ENCODE measurements around the gene DBX2.

DBX2 gene

DNA sequence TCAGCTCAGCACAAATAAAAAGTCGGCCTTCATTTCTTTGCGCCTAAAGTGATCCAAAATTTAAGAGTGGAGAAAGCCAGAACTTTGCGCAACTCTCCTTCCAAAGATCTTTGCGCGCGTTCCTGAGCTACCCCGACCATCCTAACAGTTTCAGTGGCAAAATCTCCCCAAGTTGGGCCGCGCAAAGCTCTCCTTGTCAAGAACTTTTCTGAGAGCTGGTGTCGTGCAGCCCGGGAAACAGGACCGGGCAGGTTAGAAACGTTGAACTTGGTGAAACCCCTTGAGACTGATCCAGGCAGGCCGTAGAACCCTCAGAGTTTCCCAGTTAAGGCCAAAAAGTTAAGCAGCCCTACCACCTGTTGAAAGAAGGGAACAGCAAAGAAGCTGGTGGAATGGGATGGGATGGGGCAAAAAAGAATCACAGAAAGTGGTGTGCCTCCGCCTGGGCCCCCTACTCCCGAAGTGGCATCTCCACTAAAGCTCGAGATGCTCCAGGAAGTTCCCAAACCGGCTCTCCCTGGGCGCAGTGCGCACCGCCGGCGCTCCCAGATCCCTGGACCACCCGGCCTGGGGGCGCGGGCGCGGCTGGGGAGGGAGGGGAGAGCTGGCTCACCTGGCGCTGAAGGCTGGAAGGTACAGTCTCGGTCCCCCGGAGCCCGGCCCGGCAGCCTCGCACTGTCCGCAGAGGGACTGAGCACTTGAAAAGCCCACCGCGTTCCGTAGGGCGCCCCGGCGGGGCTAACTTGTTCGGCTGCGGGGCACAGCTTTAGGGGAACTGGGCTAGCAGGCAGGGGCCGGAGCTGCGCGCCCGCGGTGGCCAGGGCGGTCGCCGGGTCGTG lies 768 bp downstream of the DBX2 start:
- in situ Hi-C loops (cut with MboI; ENCODE audit: low sequenced_read_pairs, unreplicated experiment): no loop called here
- TF ChIP-seq CTCF (IDR thresholded peaks at IDR 0.05; ENCODE audit: borderline replicate concordance, control extremely low read depth, extremely low read depth, insufficient read depth, missing control alignments): no peak
- DNase-seq (ENCODE audit: low spot score): no peak

- in situ Hi-C loops (cut with MboI; ENCODE audit: low sequenced_read_pairs, unreplicated experiment): no loop called here
- no peak for TF ChIP-seq CTCF (IDR thresholded peaks at IDR 0.05; ENCODE audit: borderline replicate concordance, control extremely low read depth, extremely low read depth, insufficient read depth, missing control alignments)
- no peak for DNase-seq (ENCODE audit: low spot score)
Observed at GRCh38 chr12:45042599-45042998, 8.3 kb downstream of the DBX2 start.

DNA sequence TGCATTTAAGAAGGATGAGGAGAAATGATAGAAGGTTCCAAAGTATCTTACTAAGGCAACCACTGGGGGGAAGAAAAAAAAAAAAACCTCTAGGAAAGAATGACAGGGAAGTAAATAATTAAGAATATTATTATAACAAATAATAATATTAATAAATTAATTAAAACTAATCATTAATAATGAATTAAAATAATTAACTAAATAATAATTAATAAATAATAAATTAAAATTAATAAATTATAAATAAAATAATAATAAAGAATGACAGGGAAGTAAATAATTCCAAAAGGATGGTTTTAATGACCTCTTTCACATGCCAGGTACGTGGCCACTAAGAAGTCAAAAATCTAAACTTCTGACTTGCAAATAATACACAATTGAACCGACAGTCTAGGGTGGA lies 9.9 kb downstream of the DBX2 start:
- no peak for DNase-seq (ENCODE audit: low spot score)
- in situ Hi-C loops (cut with MboI; ENCODE audit: low sequenced_read_pairs, unreplicated experiment): no loop called here
- TF ChIP-seq CTCF (IDR thresholded peaks at IDR 0.05; ENCODE audit: borderline replicate concordance, control extremely low read depth, extremely low read depth, insufficient read depth, missing control alignments): no peak

DNA sequence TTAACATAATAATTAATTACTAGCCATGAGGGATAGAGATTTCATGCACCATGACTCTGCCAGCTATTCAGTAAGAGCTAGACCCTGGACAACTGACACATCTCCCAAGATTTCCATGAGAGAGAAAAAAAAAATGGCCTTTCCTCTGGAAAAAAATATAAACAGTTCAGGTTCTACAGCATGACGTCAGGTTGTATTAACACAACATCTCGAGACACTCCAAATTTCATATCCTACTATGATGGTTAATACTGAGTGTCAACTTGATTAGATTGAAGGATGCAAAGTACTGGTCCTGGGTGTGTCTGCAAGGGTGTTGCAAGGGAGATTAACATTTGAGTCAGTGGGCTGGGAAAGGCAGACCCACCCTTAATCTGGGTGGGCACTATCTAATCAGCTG lies 11.1 kb downstream of the DBX2 start:
- DNase-seq (ENCODE audit: low spot score): no peak
- no peak for TF ChIP-seq CTCF (IDR thresholded peaks at IDR 0.05; ENCODE audit: borderline replicate concordance, control extremely low read depth, extremely low read depth, insufficient read depth, missing control alignments)
- in situ Hi-C loops (cut with MboI; ENCODE audit: low sequenced_read_pairs, unreplicated experiment): no loop called here

- DNase-seq (ENCODE audit: low spot score): no peak
- TF ChIP-seq CTCF (IDR thresholded peaks at IDR 0.05; ENCODE audit: borderline replicate concordance, control extremely low read depth, extremely low read depth, insufficient read depth, missing control alignments): no peak
- in situ Hi-C loops (cut with MboI; ENCODE audit: low sequenced_read_pairs, unreplicated experiment): no loop called here
Observed at GRCh38 chr12:45034861-45035265, 16.0 kb downstream of the DBX2 start.

DNA sequence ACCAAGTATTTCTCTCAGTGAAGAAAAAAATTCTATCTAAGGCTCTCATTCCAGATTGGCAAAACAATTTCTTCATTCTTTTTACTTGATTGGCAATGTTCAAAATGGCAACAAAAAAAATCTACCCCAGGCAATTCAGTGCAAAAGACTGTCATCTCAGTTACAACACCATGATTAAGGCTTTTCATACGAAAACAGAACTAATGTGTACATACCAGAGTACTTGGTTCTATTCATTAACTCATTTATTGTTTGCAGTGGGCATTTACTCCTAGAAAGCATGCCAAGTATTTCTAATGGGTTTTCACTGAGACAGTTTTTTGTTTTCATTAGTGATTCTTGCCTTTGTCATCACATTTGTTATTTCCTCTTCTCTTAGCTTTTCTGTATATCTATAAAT lies 33.0 kb downstream of the DBX2 start:
- DNase-seq (ENCODE audit: low spot score): no peak
- no peak for TF ChIP-seq CTCF (IDR thresholded peaks at IDR 0.05; ENCODE audit: borderline replicate concordance, control extremely low read depth, extremely low read depth, insufficient read depth, missing control alignments)
- in situ Hi-C loops (cut with MboI; ENCODE audit: low sequenced_read_pairs, unreplicated experiment): no loop called here

Measured in GM13976 (cell line).